ENCODE data around the gene KLF11. TPM values are rescaled to one million over a fixed set of nuclear protein-coding genes. Genes with fewer than 3 reads are reported as not detected.
A peak's percentile ranks its signal among the peaks of the same experiment; 100 is the strongest.

KLF11 gene
- total RNA-seq, 1 donor from 2014 or later = 30.4 TPM

DNA sequence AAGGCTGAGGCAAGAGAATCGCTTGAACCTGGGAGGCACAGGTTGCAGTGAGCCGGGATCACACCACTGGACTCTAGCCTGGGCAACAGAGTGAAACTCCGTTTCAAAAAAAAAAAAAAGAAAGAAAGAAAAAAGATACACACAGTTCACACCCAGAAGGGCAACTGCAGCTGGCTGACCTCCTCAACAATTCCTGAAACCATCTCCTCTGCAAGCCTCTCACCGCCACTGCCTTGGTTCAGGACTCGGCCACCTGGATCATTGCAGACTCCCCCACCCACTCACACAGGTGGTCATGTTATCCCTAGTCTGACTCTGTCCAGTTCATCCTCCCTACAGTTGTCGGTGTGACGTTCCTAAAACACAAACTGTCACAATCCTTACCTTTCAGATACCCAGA is 34.7 kb downstream of the KLF11 start:
- no peak for DNase-seq (ENCODE audit: extremely low spot score in 2 of 2)
- Histone ChIP-seq H3K9me3 (no peaks in the 10 kb centered on the region), H3K27ac (peak overlapping the region; percentile 92), H3K4me3 (no peak overlapping the region), H3K36me3 (no peaks in the 10 kb centered on the region), H3K27me3 (no peaks in the 10 kb centered on the region), H3K4me1 (peaks cover 9% of the 10 kb centered on the region)
- intact Hi-C loops (cut with DNase I) = no loop called here
- TF ChIP-seq POLR2AphosphoS5 (IDR thresholded peaks at IDR 0.05; ENCODE audit: insufficient read depth in 1 of 2, low read depth in 1 of 2) = no peak
- TF ChIP-seq POLR2A (IDR thresholded peaks at IDR 0.05) = no peak
- TF ChIP-seq, protein P1, sequence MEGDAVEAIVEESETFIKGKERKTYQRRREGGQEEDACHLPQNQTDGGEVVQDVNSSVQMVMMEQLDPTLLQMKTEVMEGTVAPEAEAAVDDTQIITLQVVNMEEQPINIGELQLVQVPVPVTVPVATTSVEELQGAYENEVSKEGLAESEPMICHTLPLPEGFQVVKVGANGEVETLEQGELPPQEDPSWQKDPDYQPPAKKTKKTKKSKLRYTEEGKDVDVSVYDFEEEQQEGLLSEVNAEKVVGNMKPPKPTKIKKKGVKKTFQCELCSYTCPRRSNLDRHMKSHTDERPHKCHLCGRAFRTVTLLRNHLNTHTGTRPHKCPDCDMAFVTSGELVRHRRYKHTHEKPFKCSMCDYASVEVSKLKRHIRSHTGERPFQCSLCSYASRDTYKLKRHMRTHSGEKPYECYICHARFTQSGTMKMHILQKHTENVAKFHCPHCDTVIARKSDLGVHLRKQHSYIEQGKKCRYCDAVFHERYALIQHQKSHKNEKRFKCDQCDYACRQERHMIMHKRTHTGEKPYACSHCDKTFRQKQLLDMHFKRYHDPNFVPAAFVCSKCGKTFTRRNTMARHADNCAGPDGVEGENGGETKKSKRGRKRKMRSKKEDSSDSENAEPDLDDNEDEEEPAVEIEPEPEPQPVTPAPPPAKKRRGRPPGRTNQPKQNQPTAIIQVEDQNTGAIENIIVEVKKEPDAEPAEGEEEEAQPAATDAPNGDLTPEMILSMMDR (IDR thresholded peaks at IDR 0.05) = no peak

DNA sequence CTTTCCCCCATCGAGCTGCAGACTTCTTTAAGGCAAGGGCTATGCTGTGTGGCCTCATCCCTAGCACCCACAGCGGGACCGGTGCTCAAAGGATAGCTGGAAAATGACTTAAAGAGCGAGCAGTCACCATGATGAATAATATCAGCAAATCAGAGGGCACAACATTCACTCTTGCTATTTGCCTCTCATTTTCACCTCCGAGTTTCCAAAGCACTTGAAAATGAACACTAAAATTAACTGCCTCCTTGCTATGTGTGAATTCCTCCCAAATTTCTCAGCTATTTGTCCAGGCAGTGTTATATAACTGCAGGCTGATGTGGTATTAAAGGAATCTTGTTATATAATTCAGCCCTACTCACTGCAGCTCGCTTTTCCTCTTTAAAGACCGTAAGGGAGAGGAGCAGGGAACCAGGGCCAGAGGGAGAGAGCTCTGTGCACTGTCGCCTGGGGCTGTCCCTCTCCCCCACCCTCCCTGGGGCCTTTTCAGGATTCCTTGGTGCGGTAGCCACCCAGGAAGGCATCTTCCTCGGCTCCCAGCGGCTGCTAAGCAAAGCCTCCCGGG is 35.4 kb downstream of the KLF11 start:
- H3K36me3 ChIP-seq = no peaks in the 10 kb centered on the region
- H3K27ac ChIP-seq = peak overlapping the region; percentile 92
- H3K4me3 ChIP-seq = peak overlapping the region; percentile 57 to 93
- no peaks in the 10 kb centered on the region for H3K27me3 ChIP-seq
- intact Hi-C loops (cut with DNase I) = no loop called here
- DNase-seq (ENCODE audit: extremely low spot score in 2 of 2) = no peak
- no peaks in the 10 kb centered on the region for H3K9me3 ChIP-seq
- no peak for TF ChIP-seq POLR2A (IDR thresholded peaks at IDR 0.05)
- peak in 1 of 2 donors; percentile 70 for TF ChIP-seq POLR2AphosphoS5 (IDR thresholded peaks at IDR 0.05; ENCODE audit: insufficient read depth in 1 of 2, low read depth in 1 of 2)
- TF ChIP-seq, protein P1 (IDR thresholded peaks at IDR 0.05) = no peak
- H3K4me1 ChIP-seq = peaks cover 9% of the 10 kb centered on the region

DNA sequence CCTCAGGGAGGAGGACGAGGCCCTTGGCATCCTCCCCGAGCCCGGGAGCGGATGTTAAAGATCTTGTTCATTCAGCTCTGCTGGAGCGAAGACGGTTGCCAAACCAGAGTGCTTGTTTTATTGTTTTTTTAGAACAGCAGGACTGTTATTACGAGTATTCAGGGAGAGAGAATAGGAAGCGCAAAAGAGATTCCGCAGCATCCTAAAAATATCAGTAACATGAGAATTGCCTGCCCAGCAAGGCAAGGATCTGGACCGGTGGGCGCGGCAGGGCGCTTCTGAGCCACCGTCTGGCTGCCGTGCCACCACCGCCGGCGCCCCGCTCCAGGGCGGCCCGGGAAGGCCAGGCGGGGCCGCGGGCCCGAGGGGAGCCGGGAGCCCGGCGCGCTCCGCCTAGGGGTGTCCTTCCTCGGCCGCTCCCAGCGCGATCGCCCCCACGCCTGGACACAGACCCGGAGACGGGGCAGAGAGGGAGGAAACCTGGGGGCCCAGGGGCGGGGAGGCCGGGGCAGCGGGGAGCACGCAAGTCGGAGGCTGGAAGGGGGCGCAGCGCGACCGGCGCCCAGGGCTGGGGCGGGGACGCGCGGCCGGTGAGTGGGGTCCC is 36.0 kb downstream of the KLF11 start:
- H3K4me1 ChIP-seq = peaks cover 9% of the 10 kb centered on the region
- no peaks in the 10 kb centered on the region for H3K36me3 ChIP-seq
- peak overlapping the region; percentile 92 for H3K27ac ChIP-seq
- peak overlapping the region; percentile 57 to 93 for H3K4me3 ChIP-seq
- intact Hi-C loops (cut with DNase I) = no loop called here
- no peaks in the 10 kb centered on the region for H3K9me3 ChIP-seq
- H3K27me3 ChIP-seq = no peaks in the 10 kb centered on the region
- TF ChIP-seq, protein P1 (IDR thresholded peaks at IDR 0.05) = no peak
- TF ChIP-seq POLR2AphosphoS5 (IDR thresholded peaks at IDR 0.05; ENCODE audit: insufficient read depth in 1 of 2, low read depth in 1 of 2) = peak in 1 of 2 donors; percentile 34
- TF ChIP-seq POLR2A (IDR thresholded peaks at IDR 0.05) = no peak
- DNase-seq (ENCODE audit: extremely low spot score in 2 of 2) = no peak

DNA sequence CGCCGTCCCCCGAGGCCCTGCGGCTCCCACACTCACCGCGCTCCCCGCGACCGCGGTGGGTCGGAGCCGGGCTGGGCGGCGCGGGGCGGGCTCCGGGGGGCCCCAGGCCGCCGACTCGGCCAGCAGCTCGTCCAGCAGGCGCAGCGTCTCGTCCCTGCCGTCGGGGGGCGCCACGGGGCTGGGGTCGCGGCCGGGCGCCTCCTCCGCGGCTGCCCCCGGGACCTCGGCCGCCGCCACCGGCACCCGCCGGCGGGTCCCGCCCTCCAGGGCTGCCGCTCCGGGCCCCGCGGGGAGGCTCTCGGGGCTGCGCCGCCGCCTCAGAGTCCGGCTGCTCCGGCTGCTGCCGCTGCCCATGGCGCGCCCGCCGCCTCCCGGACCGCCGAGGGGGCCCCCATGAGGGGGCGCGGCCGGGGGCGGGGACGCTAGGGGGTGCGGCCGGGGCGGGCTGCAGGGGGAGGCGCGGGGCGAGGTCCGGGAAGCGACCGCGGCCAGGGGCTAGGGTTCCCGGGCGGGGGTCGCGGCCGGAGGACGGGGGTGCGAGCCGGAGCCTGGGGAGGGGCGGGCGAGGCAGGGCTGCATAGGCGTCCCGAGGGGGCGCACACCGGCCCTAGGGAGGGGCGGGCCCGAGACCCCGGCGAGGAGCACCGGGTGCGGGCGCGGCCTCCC is 36.7 kb downstream of the KLF11 start, which contains the start of gene CYS1:
TSS of gene CYS1 (minus strand) at position 542 of the 666 bp plus-strand sequence. CDS start at position 354, 188 bp downstream.
- no peaks in the 10 kb centered on the region for H3K27me3 ChIP-seq
- no peaks in the 10 kb centered on the region for H3K36me3 ChIP-seq
- no peaks in the 10 kb centered on the region for H3K9me3 ChIP-seq
- H3K4me3 ChIP-seq = peak within 1 kb of the TSS; percentile 57 to 93
- DNase-seq (ENCODE audit: extremely low spot score in 2 of 2) = no peak
- intact Hi-C loops (cut with DNase I) = no loop called here
- no peak for TF ChIP-seq POLR2AphosphoS5 (IDR thresholded peaks at IDR 0.05; ENCODE audit: insufficient read depth in 1 of 2, low read depth in 1 of 2)
- TF ChIP-seq, protein P1 (IDR thresholded peaks at IDR 0.05) = no peak
- TF ChIP-seq POLR2A (IDR thresholded peaks at IDR 0.05) = no peak
- peak within 1 kb of the TSS; percentile 92 for H3K27ac ChIP-seq
- H3K4me1 ChIP-seq = peaks cover 9% of the 10 kb centered on the region

Measured in vagina (tissue), 2 donors.